ENCODE data around the gene CDC5L.

CDC5L gene

GRCh38 chr6:44497807-44498206, 110.3 kb downstream of the CDC5L start:
- Histone ChIP-seq H3K9me3 (ENCODE audit: control insufficient read depth in 2 of 2, low read length in 2 of 2) (peaks cover 0 to 9% of the 10 kb centered on the region in 2 donors), H3K27me3 (ENCODE audit: control insufficient read depth in 1 of 2, insufficient read depth in 2 of 2, low read length in 2 of 2) (no peaks in the 10 kb centered on the region), H3K4me1 (ENCODE audit: control insufficient read depth, insufficient read depth, low read length) (no peaks in the 10 kb centered on the region), H3K9ac (ENCODE audit: low read length in 2 of 2) (no peak overlapping the region), H3K36me3 (ENCODE audit: control insufficient read depth in 2 of 2, insufficient read depth in 2 of 2, low read length in 2 of 2) (no peaks in the 10 kb centered on the region), H3K27ac (ENCODE audit: low read length) (no peak overlapping the region), H3K4me3 (ENCODE audit: low read length in 2 of 2) (no peak overlapping the region)

DNA sequence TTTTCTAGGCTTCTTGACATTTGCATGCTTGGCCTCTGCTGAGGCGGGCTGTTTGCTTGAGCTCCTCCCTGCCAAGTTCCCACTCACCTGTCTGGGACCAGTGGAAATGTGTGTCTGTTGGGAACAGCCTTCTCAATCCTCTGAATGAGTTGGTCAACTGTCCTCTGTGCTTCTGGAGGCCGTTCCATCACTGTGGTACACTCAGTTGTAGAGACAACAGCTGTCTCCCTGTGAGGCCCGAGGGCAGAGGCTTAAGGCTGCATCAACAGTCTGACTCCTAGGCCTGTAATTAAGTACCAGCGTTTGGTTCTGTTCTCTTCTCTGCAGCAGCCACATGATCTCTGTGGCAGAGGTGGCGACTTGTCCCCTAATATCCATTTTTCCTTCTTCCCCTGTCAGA, 110.9 kb downstream of the CDC5L start:
- H3K27ac ChIP-seq (ENCODE audit: low read length) = no peak overlapping the region
- H3K9ac ChIP-seq (ENCODE audit: low read length in 2 of 2) = no peak overlapping the region
- peaks cover 0 to 12% of the 10 kb centered on the region in 2 donors for H3K9me3 ChIP-seq (ENCODE audit: control insufficient read depth in 2 of 2, low read length in 2 of 2)
- H3K36me3 ChIP-seq (ENCODE audit: control insufficient read depth in 2 of 2, insufficient read depth in 2 of 2, low read length in 2 of 2) = no peaks in the 10 kb centered on the region
- no peaks in the 10 kb centered on the region for H3K4me1 ChIP-seq (ENCODE audit: control insufficient read depth, insufficient read depth, low read length)
- no peak overlapping the region for H3K4me3 ChIP-seq (ENCODE audit: low read length in 2 of 2)
- no peaks in the 10 kb centered on the region for H3K27me3 ChIP-seq (ENCODE audit: control insufficient read depth in 1 of 2, insufficient read depth in 2 of 2, low read length in 2 of 2)

- Histone ChIP-seq H3K27ac (ENCODE audit: low read length) (no peak overlapping the region), H3K9ac (ENCODE audit: low read length in 2 of 2) (no peak overlapping the region), H3K4me3 (ENCODE audit: low read length in 2 of 2) (no peak overlapping the region), H3K4me1 (ENCODE audit: control insufficient read depth, insufficient read depth, low read length) (no peaks in the 10 kb centered on the region), H3K27me3 (ENCODE audit: control insufficient read depth in 1 of 2, insufficient read depth in 2 of 2, low read length in 2 of 2) (no peaks in the 10 kb centered on the region), H3K36me3 (ENCODE audit: control insufficient read depth in 2 of 2, insufficient read depth in 2 of 2, low read length in 2 of 2) (no peaks in the 10 kb centered on the region), H3K9me3 (ENCODE audit: control insufficient read depth in 2 of 2, low read length in 2 of 2) (peaks cover 0 to 12% of the 10 kb centered on the region in 2 donors)
Observed at GRCh38 chr6:44499609-44500008, 112.1 kb downstream of the CDC5L start.
